NCI-H1417 (cell line): ENCODE results near the gene SGSM1.

Source experiments
- DNase-seq, 3 experiments: peaks; one replicate each; lab custom pipeline; 2025; lab: John Stamatoyannopoulos, UW

Gene SGSM1

GRCh38 chr22:24950272-24950902 lies 144.4 kb downstream of the SGSM1 start:
- no peak for DNase-seq

GRCh38 chr22:24951942-24952836 lies 146.2 kb downstream of the SGSM1 start, which contains the start of gene KIAA1671:
Gene KIAA1671, plus strand, starts transcription at chr22:24952716. Its CDS starts 75,284 bp downstream, at chr22:25028000.
- DNase-seq: peak; percentile 76 to 88 (median 81)

GRCh38 chr22:24952837-24953383 lies 146.9 kb downstream of the SGSM1 start:
- peak; percentile 33 to 77 (median 76) for DNase-seq

- peak in 2 of 3 experiments; percentile 37 to 56 for DNase-seq
Observed at GRCh38 chr22:24953384-24954113, 147.5 kb downstream of the SGSM1 start.

- DNase-seq: peak in 1 of 3 experiments; percentile 24
Observed at GRCh38 chr22:24954114-24954463, 148.1 kb downstream of the SGSM1 start.

GRCh38 chr22:24954856-24955255 lies 148.8 kb downstream of the SGSM1 start:
- DNase-seq: no peak

GRCh38 chr22:24957043-24957442 lies 151.0 kb downstream of the SGSM1 start:
- DNase-seq: no peak

GRCh38 chr22:24961217-24961844 lies 155.3 kb downstream of the SGSM1 start:
- DNase-seq: no peak

GRCh38 chr22:24962094-24962493 lies 156.1 kb downstream of the SGSM1 start:
- DNase-seq: no peak

- DNase-seq: no peak
Observed at GRCh38 chr22:24962835-24963234, 156.8 kb downstream of the SGSM1 start.

GRCh38 chr22:24964441-24964840 lies 158.4 kb downstream of the SGSM1 start:
- no peak for DNase-seq

GRCh38 chr22:24965822-24966626 lies 160.0 kb downstream of the SGSM1 start:
- DNase-seq: no peak

- no peak for DNase-seq
Observed at GRCh38 chr22:24968066-24968561, 162.1 kb downstream of the SGSM1 start.

- DNase-seq: no peak
Observed at GRCh38 chr22:24969560-24970301, 163.7 kb downstream of the SGSM1 start.

GRCh38 chr22:24972369-24972768 lies 166.4 kb downstream of the SGSM1 start:
- DNase-seq: no peak

- no peak for DNase-seq
Observed at GRCh38 chr22:24973872-24974271, 167.9 kb downstream of the SGSM1 start.

GRCh38 chr22:24975125-24975640 lies 169.2 kb downstream of the SGSM1 start:
- no peak for DNase-seq

GRCh38 chr22:24975813-24976341 lies 169.9 kb downstream of the SGSM1 start:
- no peak for DNase-seq

- DNase-seq: no peak
Observed at GRCh38 chr22:24976442-24977218, 170.6 kb downstream of the SGSM1 start.
